ENCODE measurements around the gene PPP1R3G.

DNA sequence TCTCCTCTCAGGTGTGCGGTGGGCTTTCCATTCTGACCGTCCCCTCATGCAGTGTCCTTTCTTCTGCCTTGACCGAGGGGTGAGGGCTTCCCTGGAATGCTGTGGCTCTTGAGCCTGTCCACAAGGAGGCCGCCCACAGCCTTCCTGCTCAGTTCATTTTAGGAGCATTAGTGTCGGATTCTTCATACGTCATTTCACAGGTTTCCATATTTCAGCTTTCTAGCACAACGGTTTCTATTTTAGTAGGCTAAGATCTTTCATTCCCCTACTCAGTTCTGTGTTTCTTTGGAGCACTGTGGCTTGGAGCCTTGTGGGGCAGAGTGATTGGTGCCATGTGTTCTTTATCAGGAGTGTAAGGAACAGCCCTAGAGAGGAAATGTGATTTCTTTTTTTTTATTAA lies 5.5 kb downstream of the PPP1R3G start:
- TF ChIP-seq, protein P1, sequence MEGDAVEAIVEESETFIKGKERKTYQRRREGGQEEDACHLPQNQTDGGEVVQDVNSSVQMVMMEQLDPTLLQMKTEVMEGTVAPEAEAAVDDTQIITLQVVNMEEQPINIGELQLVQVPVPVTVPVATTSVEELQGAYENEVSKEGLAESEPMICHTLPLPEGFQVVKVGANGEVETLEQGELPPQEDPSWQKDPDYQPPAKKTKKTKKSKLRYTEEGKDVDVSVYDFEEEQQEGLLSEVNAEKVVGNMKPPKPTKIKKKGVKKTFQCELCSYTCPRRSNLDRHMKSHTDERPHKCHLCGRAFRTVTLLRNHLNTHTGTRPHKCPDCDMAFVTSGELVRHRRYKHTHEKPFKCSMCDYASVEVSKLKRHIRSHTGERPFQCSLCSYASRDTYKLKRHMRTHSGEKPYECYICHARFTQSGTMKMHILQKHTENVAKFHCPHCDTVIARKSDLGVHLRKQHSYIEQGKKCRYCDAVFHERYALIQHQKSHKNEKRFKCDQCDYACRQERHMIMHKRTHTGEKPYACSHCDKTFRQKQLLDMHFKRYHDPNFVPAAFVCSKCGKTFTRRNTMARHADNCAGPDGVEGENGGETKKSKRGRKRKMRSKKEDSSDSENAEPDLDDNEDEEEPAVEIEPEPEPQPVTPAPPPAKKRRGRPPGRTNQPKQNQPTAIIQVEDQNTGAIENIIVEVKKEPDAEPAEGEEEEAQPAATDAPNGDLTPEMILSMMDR (conservative IDR thresholded peaks at IDR 0.05; ENCODE audit: low read depth, low read length) = no peak
- TF ChIP-seq, protein P2, sequence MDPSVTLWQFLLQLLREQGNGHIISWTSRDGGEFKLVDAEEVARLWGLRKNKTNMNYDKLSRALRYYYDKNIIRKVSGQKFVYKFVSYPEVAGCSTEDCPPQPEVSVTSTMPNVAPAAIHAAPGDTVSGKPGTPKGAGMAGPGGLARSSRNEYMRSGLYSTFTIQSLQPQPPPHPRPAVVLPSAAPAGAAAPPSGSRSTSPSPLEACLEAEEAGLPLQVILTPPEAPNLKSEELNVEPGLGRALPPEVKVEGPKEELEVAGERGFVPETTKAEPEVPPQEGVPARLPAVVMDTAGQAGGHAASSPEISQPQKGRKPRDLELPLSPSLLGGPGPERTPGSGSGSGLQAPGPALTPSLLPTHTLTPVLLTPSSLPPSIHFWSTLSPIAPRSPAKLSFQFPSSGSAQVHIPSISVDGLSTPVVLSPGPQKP (IDR thresholded peaks at IDR 0.05; ENCODE audit: borderline replicate concordance, low read depth, low read length) = no peak
- TF ChIP-seq SMC3 (IDR thresholded peaks at IDR 0.05; ENCODE audit: low read depth, low read length) = no peak
- no peak for TF ChIP-seq POLR2A (IDR thresholded peaks at IDR 0.05; ENCODE audit: low read depth, low read length)
- TF ChIP-seq BHLHE40 (IDR thresholded peaks at IDR 0.05; ENCODE audit: low read depth, low read length) = no peak
- no peak for TF ChIP-seq RAD21 (IDR thresholded peaks at IDR 0.05; ENCODE audit: low read length)
- no peak for TF ChIP-seq NFE2L2 (IDR thresholded peaks at IDR 0.05; ENCODE audit: low read depth, low read length)
- no peak for TF ChIP-seq FOS (IDR thresholded peaks at IDR 0.05; ENCODE audit: low read depth, low read length)

Measured in IMR-90 (cell line).